BE2C (cell line): ENCODE measurements around the gene PBX1.

Experiments
- DNase-seq: peaks from one replicate; pipeline ENCODE4 v3.0.0-alpha.2; 2020
- H3K27me3 ChIP-seq: fragments of 250-450 bp; sonication (Bioruptor Pico); 2 replicates; pipeline ENCODE4 v1.5.1; 2020; ENCODE audit warnings: mild to moderate bottlenecking
- H3K36me3 ChIP-seq: fragments of 250-450 bp; sonication (Bioruptor Pico); 2 replicates; pipeline ENCODE4 v1.5.1; 2020; ENCODE audit warnings: mild to moderate bottlenecking
- H3K4me1 ChIP-seq: fragments of 250-450 bp; sonication (Bioruptor Pico); 2 replicates; pipeline ENCODE4 v1.5.1; 2020
- H3K4me3 ChIP-seq: 2 replicates; pipeline ENCODE4 v1.5.1; 2011; ENCODE audit warnings: low read depth, low read length
- H3K9me3 ChIP-seq: fragments of 250-450 bp; sonication (Bioruptor Pico); 2 replicates; pipeline ENCODE4 v1.5.1; 2020
- TF ChIP-seq, protein P1 (sequence below): IDR thresholded peaks from 2 replicates; pipeline ENCODE4 v1.5.1; 2012; ENCODE audit warnings: mild to moderate bottlenecking, low read depth, low read length

Gene PBX1

DNA sequence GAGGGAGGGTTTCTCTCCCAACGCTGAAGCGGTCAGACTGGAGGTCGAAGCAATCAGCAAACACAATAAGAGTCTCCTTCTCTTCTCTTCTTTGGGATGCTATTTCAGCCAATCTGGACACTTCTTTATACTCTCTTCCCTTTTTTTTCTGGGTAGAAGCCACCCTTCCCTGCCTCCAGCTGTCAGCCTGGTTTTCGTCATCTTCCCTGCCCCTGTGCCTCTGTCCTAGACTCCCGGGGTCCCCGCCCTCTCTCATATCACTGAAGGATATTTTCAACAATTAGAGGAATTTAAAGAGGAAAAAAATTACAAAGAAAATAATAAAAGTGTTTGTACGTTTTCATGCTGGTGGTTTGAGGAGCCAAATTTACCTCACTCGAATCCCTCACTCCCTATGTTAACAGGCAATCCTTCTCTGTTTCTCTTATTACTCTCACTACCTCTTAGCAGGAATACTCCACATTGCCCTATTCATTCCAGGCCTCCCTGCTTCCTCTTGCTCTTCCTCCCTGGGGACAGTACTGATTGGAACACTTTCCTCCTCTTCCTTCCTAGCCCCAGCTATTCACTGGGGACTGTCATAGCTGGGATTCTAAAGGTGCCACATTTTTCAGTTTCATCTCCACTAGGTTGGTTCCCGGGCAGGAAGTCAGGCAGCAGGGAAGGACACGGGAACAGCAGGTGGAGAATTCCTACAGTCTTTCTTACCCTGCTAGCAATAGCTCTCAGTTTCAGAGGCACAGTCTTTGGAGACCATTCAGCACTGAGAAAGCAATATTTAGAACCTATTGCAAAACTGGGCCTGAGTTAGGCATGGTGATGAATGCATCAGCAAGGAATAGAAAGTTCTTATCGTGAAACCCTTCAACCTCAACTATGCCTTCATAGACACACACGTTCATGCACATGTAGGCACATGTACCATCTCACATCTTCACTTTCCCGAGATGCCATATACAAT, 288.0 kb downstream of the PBX1 start:
- no peak for DNase-seq
- TF ChIP-seq, protein P1, sequence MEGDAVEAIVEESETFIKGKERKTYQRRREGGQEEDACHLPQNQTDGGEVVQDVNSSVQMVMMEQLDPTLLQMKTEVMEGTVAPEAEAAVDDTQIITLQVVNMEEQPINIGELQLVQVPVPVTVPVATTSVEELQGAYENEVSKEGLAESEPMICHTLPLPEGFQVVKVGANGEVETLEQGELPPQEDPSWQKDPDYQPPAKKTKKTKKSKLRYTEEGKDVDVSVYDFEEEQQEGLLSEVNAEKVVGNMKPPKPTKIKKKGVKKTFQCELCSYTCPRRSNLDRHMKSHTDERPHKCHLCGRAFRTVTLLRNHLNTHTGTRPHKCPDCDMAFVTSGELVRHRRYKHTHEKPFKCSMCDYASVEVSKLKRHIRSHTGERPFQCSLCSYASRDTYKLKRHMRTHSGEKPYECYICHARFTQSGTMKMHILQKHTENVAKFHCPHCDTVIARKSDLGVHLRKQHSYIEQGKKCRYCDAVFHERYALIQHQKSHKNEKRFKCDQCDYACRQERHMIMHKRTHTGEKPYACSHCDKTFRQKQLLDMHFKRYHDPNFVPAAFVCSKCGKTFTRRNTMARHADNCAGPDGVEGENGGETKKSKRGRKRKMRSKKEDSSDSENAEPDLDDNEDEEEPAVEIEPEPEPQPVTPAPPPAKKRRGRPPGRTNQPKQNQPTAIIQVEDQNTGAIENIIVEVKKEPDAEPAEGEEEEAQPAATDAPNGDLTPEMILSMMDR, result no peak
- no peaks in the 10 kb centered on the region for H3K27me3 ChIP-seq

DNA sequence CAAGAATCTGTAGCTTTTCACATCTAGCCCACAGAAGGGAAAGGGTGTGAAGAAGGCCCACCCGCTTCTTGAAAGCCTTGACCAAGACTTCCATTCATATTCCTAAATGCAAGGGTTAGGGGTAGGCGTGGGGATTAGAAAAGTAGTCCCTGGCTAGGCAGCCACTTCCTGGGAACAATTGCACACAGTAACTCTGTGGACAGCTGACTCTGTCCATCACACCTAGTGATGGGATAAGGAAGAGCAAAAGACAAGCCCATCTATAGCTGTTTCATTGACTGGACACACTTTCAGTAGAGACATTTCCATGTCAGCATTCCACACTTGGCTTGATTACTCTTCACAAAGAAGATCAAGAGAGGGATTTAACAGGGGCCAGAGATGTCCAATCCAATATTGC, 294.2 kb downstream of the PBX1 start:
- Histone ChIP-seq H3K27me3 (no peaks in the 10 kb centered on the region), H3K4me1 (no peaks in the 10 kb centered on the region), H3K4me3 (no peak overlapping the region), H3K36me3 (no peaks in the 10 kb centered on the region), H3K9me3 (no peaks in the 10 kb centered on the region)
- TF ChIP-seq, protein P1, result no peak
- no peak for DNase-seq

More for the DNA sequence above, 288.0 kb downstream of the PBX1 start:
- H3K36me3 ChIP-seq, result no peaks in the 10 kb centered on the region
- H3K9me3 ChIP-seq, result no peaks in the 10 kb centered on the region
- no peak overlapping the region for H3K4me3 ChIP-seq
- no peaks in the 10 kb centered on the region for H3K4me1 ChIP-seq

DNA sequence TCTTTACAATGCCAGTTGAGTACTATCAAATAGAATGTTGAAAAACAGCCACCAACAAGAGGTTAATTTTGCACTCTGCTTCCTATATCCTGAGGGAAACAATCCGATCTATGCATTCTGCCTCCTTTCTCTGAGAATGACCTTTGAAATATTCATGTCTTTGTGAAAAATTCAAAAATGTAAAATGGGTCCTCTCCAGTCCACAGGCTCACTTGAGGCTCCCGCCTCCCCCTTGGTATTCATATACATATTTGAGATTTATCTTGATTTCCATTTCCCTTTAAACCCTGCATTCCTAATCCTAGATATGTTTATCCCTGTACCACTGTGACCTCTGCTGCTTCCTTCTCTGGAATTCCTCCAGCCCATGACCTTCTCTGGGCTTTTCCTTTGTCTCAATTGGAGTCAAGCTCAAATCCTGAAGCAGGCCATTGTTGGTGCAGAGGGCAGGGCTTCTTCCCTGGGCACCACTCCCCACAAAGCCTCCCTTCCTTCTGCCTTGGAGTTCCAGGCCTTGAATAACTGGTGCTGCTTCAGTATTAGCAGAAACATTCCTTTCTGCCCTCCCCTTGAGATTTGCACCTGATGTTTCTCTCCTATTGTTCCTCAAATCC, 296.8 kb downstream of the PBX1 start:
- Histone ChIP-seq H3K4me3 (no peak overlapping the region), H3K27me3 (no peaks in the 10 kb centered on the region), H3K4me1 (no peaks in the 10 kb centered on the region), H3K36me3 (no peaks in the 10 kb centered on the region), H3K9me3 (no peaks in the 10 kb centered on the region)
- no peak for DNase-seq
- TF ChIP-seq, protein P1, result no peak

DNA sequence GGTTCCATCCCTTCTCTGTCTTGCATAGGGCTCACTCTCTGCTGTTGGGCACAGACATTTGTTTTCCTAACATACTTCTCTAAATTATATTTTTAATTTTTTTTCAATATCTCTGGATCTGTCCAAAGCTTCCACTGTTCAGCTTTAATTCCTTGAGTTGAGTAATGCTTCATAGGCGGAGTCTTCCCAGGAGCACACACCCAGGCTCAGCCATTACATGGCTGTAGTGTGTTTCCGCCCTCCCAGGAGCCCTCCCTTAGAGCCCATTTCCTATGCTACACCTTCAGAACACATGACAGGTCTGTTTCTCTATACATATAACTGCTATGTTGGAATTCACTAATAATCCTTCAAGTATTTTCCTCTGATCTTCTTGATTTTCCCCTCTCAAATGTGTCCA, 297.4 kb downstream of the PBX1 start:
- Histone ChIP-seq H3K4me3 (no peak overlapping the region), H3K4me1 (no peaks in the 10 kb centered on the region), H3K9me3 (no peaks in the 10 kb centered on the region), H3K36me3 (no peaks in the 10 kb centered on the region), H3K27me3 (no peaks in the 10 kb centered on the region)
- DNase-seq, result no peak
- TF ChIP-seq, protein P1, result no peak

DNA sequence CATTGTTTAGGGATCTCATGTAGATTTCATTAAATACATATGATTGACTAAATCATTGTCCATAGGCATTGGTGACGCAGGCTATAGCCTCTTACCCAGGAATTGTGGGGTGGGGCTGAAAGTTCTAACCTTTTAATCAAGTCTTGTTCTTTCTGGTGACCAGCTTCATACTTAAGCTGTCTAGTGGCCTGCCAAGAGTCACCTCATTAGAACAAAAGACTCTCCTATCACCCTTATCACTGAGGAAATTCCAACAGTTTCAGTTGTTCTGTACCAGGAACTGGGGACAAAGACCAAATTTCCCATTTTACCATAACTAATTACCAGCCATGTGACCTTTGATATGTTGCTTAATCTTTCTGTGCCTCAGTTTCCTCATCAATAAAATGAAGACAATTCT, 298.5 kb downstream of the PBX1 start:
- TF ChIP-seq, protein P1, result no peak
- DNase-seq, result no peak

DNA sequence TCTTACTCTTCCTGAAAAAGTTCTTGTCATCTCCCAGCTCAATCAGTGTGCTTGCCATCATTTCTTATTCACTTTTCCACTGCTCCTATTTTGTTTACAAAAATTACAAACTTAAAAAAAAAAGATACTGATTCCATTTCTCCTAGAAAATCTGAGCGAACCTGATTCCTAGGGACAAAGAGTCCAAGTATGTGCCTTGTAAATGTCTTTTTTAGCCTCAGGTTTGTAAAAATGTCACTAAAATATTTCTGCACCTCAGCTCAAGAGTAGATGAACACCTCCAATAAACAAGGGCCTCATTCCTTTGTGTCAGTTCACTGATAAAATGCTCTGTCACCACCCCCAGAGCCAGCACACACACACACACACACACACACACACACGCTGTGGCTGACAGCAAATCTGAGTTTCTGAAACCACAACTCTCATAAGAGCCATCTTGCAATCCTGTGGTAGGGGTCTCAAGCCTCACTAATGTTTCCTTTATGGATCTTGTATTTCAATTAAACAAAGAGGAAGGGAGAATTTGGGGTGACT, 299.2 kb downstream of the PBX1 start:
- TF ChIP-seq, protein P1, result no peak
- DNase-seq, result no peak
- Histone ChIP-seq H3K4me3 (no peak overlapping the region), H3K4me1 (no peaks in the 10 kb centered on the region), H3K27me3 (no peaks in the 10 kb centered on the region), H3K36me3 (no peaks in the 10 kb centered on the region), H3K9me3 (no peaks in the 10 kb centered on the region)

More for the DNA sequence above, 298.5 kb downstream of the PBX1 start:
- Histone ChIP-seq H3K36me3 (no peaks in the 10 kb centered on the region), H3K4me1 (no peaks in the 10 kb centered on the region), H3K4me3 (no peak overlapping the region), H3K27me3 (no peaks in the 10 kb centered on the region), H3K9me3 (no peaks in the 10 kb centered on the region)
